Cardiac muscle cell (in vitro differentiated cells and primary cell): ENCODE data around the gene ELOVL6. TPM values are rescaled to one million over a fixed set of nuclear protein-coding genes. Genes with fewer than 3 reads are reported as not detected.

Experiments
- DNase-seq, 2 donors: peaks; one replicate each; pipeline versions ENCODE4 v3.0.0 to v3.0.0-alpha.2; 2010 to 2017; ENCODE audit warnings: low read depth in 1 of 2, low spot score in 1 of 2
- H3K27ac ChIP-seq: fragments of 200-600 bp; sonication (generic); 2 replicates; pipeline ENCODE4 v1.5.1; 2016
- H3K27me3 ChIP-seq: fragments of 200-600 bp; sonication (generic); 2 replicates; pipeline ENCODE4 v1.6.0; 2016; ENCODE audit warnings: control low read depth
- H3K36me3 ChIP-seq: fragments of 200-600 bp; sonication (generic); 2 replicates; pipeline ENCODE4 v1.5.1; 2016; ENCODE audit warnings: control low read depth
- H3K4me1 ChIP-seq: fragments of 200-600 bp; sonication (generic); 2 replicates; pipeline ENCODE4 v1.8.1; 2017; ENCODE audit warnings: low read depth, mild to moderate bottlenecking, mixed run types
- H3K4me3 ChIP-seq: fragments of 200-600 bp; sonication (generic); 2 replicates; pipeline ENCODE4 v1.5.1; 2016; ENCODE audit warnings: mild to moderate bottlenecking
- H3K9me3 ChIP-seq: fragments of 200-600 bp; sonication (generic); 2 replicates; pipeline ENCODE4 v1.5.1; 2017; ENCODE audit warnings: low read depth, mild to moderate bottlenecking, control low read depth
- polyA plus RNA-seq: library from polyadenylated mRNA; unstranded; fragments of >200 nt; fragmentation: Nextera tagmentation; extraction: Ambion mirVana; gene quantifications from 2 replicates; pipeline ENCODE4 v1.2.1, GENCODE V29; 2016
- total RNA-seq: library from RNA; depleted of rRNA; stranded (reverse); fragments of >200 nt; gene quantifications from 2 replicates; pipeline ENCODE4 v1.2.3, GENCODE V29; 2016
- TF ChIP-seq, protein P1 (sequence below): IDR thresholded peaks from 2 replicates; pipeline ENCODE4 v1.5.1; 2012; ENCODE audit warnings: low read depth, mild to moderate bottlenecking, low read length

Gene ELOVL6
- total and polyA plus RNA-seq, 2 experiments from 2014 or later, result 32.3 to 50.1 TPM

GRCh38 chr4:110137829-110138228, 60.6 kb downstream of the ELOVL6 start:
- no peaks in the 10 kb centered on the region for H3K9me3 ChIP-seq
- no peaks in the 10 kb centered on the region for H3K27me3 ChIP-seq
- peaks cover 2% of the 10 kb centered on the region for H3K36me3 ChIP-seq
- peaks cover 4% of the 10 kb centered on the region for H3K4me1 ChIP-seq
- TF ChIP-seq, protein P1, sequence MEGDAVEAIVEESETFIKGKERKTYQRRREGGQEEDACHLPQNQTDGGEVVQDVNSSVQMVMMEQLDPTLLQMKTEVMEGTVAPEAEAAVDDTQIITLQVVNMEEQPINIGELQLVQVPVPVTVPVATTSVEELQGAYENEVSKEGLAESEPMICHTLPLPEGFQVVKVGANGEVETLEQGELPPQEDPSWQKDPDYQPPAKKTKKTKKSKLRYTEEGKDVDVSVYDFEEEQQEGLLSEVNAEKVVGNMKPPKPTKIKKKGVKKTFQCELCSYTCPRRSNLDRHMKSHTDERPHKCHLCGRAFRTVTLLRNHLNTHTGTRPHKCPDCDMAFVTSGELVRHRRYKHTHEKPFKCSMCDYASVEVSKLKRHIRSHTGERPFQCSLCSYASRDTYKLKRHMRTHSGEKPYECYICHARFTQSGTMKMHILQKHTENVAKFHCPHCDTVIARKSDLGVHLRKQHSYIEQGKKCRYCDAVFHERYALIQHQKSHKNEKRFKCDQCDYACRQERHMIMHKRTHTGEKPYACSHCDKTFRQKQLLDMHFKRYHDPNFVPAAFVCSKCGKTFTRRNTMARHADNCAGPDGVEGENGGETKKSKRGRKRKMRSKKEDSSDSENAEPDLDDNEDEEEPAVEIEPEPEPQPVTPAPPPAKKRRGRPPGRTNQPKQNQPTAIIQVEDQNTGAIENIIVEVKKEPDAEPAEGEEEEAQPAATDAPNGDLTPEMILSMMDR, result no peak
- H3K4me3 ChIP-seq, result no peak overlapping the region
- H3K27ac ChIP-seq, result no peak overlapping the region
- no peak for DNase-seq

DNA sequence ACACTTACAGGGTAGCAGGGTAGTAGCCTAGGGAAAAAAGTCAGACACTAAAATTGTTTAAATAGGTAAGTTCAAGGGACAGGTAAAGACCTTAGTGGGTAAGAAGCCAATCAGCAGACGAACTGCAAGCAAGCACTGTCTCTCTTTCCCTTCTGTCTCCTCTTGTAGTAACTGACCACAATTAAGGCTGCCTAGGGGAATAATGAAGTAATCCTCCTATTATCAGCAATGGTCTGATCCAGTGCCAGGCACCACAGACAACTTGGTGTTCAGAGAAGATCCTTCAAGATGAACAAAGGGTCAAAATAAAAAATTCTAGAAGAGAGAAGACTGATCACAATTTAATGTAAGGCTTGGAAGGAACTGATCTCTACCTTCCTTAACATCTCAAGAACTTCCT, 62.9 kb downstream of the ELOVL6 start:
- DNase-seq, result peak in 1 of 2 donors; percentile 54
- H3K36me3 ChIP-seq, result peaks cover 2% of the 10 kb centered on the region

DNA sequence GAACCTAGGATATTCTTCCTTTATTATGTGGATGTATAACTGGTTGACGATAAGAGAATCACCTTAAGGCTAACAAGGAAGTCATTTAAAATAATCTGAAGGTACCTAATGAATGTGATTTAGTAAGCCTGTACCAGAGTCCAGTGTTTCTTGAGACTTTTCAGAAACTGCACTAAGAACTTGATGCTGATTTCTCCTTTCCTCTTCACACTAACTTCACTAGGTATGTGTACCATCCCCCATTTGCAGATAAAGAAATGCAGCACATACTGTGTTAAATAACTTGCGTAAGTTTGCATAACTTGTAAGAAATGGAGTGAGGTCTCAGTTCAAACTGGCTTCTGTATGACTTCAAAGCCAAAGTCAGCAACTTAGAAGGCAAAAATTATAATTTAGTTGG, 63.3 kb downstream of the ELOVL6 start:
- no peaks in the 10 kb centered on the region for H3K27me3 ChIP-seq
- peaks cover 2% of the 10 kb centered on the region for H3K36me3 ChIP-seq
- peaks cover 5% of the 10 kb centered on the region for H3K4me1 ChIP-seq
- H3K9me3 ChIP-seq, result no peaks in the 10 kb centered on the region
- H3K4me3 ChIP-seq, result no peak overlapping the region
- TF ChIP-seq, protein P1, result no peak
- DNase-seq, result peak in 1 of 2 donors; percentile 33
- H3K27ac ChIP-seq, result peak overlapping the region; percentile 20

More for the DNA sequence above, 62.9 kb downstream of the ELOVL6 start:
- no peaks in the 10 kb centered on the region for H3K27me3 ChIP-seq
- H3K9me3 ChIP-seq, result no peaks in the 10 kb centered on the region
- H3K27ac ChIP-seq, result peak overlapping the region; percentile 20
- TF ChIP-seq, protein P1, result no peak
- peaks cover 5% of the 10 kb centered on the region for H3K4me1 ChIP-seq
- no peak overlapping the region for H3K4me3 ChIP-seq

DNA sequence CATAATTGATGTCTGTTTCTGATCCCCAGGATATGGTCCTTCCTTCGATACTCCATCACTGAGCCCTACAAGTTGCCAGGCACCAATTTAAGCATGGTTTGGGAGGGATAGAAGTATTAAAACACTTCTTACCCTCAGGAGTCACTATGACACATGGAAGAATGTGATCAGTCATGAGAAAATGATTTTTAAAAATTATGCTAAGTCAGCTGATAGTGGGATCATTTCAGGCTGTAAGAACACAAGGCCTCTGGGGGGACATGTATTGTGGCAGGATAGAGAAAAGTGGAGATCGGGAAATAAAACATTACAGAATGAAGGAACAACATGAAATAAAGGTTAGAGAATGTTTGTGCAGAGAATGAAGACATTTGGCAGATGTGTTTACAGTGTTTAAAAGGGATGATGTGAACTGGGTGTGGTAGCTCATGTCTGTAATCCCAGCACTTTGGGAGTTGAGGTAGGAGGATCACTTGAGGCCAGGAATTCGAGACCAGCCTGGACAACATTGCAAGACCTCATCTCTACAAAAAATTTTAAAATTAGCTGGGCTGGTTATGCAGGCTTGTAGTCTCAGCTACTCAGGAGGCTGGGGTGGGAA, 64.0 kb downstream of the ELOVL6 start:
- peaks cover 5% of the 10 kb centered on the region for H3K4me1 ChIP-seq
- no peak for DNase-seq
- no peak overlapping the region for H3K27ac ChIP-seq
- H3K4me3 ChIP-seq, result no peak overlapping the region
- H3K9me3 ChIP-seq, result no peaks in the 10 kb centered on the region
- H3K36me3 ChIP-seq, result peaks cover 2% of the 10 kb centered on the region
- TF ChIP-seq, protein P1, result no peak
- no peaks in the 10 kb centered on the region for H3K27me3 ChIP-seq

DNA sequence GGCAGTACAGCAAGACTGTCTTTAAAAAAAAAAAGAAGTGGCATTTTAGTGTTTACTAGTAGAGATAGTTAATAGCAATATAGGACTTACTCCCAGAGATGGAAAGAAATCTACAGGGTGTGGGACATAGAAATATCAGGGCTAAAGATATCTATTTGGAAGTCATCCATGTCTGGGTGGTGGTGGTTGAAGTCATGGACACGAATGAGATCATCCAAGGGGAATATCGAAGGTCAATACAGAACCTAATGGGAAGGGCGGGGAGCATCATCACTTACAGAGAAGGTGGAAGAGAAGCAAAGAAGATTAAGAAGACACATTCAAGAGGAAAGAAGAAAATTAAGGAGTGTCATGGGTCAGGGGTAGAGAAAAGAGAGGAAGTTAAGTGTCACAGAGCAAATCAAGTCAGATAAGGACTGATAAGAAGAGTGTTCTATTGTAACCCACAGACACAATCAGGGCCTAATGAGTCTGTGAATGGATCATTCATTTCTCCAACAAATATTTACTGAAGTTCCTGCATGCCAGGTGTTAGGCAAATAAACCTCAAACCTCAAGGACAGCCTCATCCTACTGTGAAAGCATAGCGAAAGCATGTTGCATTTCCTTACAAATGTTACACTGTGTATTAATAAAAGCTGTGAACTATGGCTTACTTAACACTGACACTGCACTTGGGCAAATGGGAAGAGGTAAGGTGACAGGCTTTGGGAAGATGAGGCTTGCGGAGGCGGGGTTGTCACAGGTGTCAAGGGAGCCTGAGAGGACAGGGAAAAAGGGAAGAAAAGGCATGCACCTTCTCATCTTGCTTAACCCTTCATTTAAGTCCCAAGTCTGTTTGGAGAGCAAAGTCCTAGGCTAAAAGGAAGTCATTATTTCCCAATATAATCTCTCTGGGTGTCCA, 65.3 kb downstream of the ELOVL6 start:
- H3K27ac ChIP-seq, result no peak overlapping the region
- H3K9me3 ChIP-seq, result no peaks in the 10 kb centered on the region
- TF ChIP-seq, protein P1, result no peak
- no peak overlapping the region for H3K4me3 ChIP-seq
- DNase-seq, result no peak
- H3K4me1 ChIP-seq, result peaks cover 5% of the 10 kb centered on the region
- H3K36me3 ChIP-seq, result peaks cover 2% of the 10 kb centered on the region
- H3K27me3 ChIP-seq, result no peaks in the 10 kb centered on the region
